HepG2 (cell line): ENCODE results near the gene YIPF1. TPM values are rescaled to one million over a fixed set of nuclear protein-coding genes. Genes with fewer than 3 reads are reported as not detected.

Source experiments
- ATF1 ChIP-seq: IDR thresholded peaks from 2 replicates; pipeline ENCODE4 v1.6.1; 2016; ENCODE audit warnings: mild to moderate bottlenecking, control low read depth
- ATF7 ChIP-seq, 2 experiments: fragments of 450-650 bp in 1 of 2; sonication (generic) in 1 of 2; formaldehyde crosslinking in 1 of 2; IDR thresholded peaks; 2 replicates each; pipeline versions ENCODE4 v1.4.0 to v1.6.1; 2016 to 2020; ENCODE audit warnings: antibody characterized with exemption in 1 of 2, mild to moderate bottlenecking in 1 of 2, missing genetic modification reagents in 1 of 2
- CHD4 ChIP-seq: fragments of 200-600 bp; sonication (generic); IDR thresholded peaks from 2 replicates; pipeline ENCODE4 v1.7.0; 2017; ENCODE audit warnings: mild to moderate bottlenecking, low read length, borderline replicate concordance
- CREB1 ChIP-seq, 2 experiments: fragments of 450-650 bp in 1 of 2; IDR thresholded peaks; 2 replicates each; pipeline ENCODE4 v1.6.1; 2016 to 2017; ENCODE audit warnings: control low read depth in 1 of 2, mild to moderate bottlenecking in 1 of 2, missing compliant biosample characterization in 1 of 2, missing genetic modification characterization in 1 of 2
- KAT8 ChIP-seq: IDR thresholded peaks from 2 replicates; pipeline ENCODE4 v1.6.1; 2016; ENCODE audit warnings: missing genetic modification reagents, missing compliant biosample characterization
- MAF1 ChIP-seq: sonication (generic); formaldehyde crosslinking; IDR thresholded peaks from 2 replicates; pipeline ENCODE4 v1.5.0; 2020; ENCODE audit warnings: missing genetic modification reagents, borderline replicate concordance
- MATR3 ChIP-seq: sonication (generic); formaldehyde crosslinking; IDR thresholded peaks from 2 replicates; pipeline ENCODE4 v1.4.0; 2020; ENCODE audit warnings: missing genetic modification reagents
- MED8 ChIP-seq: sonication (generic); formaldehyde crosslinking; IDR thresholded peaks from 2 replicates; pipeline ENCODE4 v1.8.1; 2023; ENCODE audit warnings: mild to moderate bottlenecking, missing genetic modification reagents; ENCODE audit not compliant: insufficient replicate concordance
- NCOA1 ChIP-seq: sonication (generic); formaldehyde crosslinking; IDR thresholded peaks from 2 replicates; pipeline ENCODE4 v1.9.0; 2021; ENCODE audit warnings: missing genetic modification reagents
- NFKB2 ChIP-seq: sonication (generic); formaldehyde crosslinking; IDR thresholded peaks from 2 replicates; pipeline ENCODE4 v1.4.0; 2020; ENCODE audit warnings: missing genetic modification reagents, borderline replicate concordance
- PPARG ChIP-seq: conservative IDR thresholded peaks from 2 replicates; pipeline ENCODE4 v1.6.1; 2016; ENCODE audit warnings: missing biosample characterization, missing genetic modification reagents
- SMYD3 ChIP-seq: sonication (generic); formaldehyde crosslinking; IDR thresholded peaks from 2 replicates; pipeline ENCODE4 v1.8.1; 2023; ENCODE audit warnings: mild to moderate bottlenecking, missing genetic modification reagents
- SP4 ChIP-seq: sonication (generic); formaldehyde crosslinking; IDR thresholded peaks from 2 replicates; pipeline ENCODE4 v1.8.1; 2023; ENCODE audit warnings: mild to moderate bottlenecking, missing genetic modification reagents
- SUZ12 ChIP-seq: fragments of 150-350 bp; IDR thresholded peaks from 2 replicates; pipeline ENCODE4 v1.6.1; 2014; ENCODE audit warnings: low read depth, low read length
- TCF12 ChIP-seq, 2 experiments: fragments of 450-650 bp in 1 of 2; sonication (generic) in 1 of 2; formaldehyde crosslinking in 1 of 2; IDR thresholded peaks; 2 replicates each; pipeline versions ENCODE4 v1.6.1 to v1.8.0; 2017 to 2022; ENCODE audit warnings: antibody characterized with exemption in 1 of 2, mild to moderate bottlenecking in 1 of 2, missing genetic modification reagents in 1 of 2, moderate library complexity in 1 of 2
- YEATS4 ChIP-seq: sonication (generic); formaldehyde crosslinking; IDR thresholded peaks from 2 replicates; pipeline ENCODE4 v1.4.0; 2020; ENCODE audit warnings: missing genetic modification reagents, borderline replicate concordance
- ZFP36 ChIP-seq: fragments of 150-350 bp; IDR thresholded peaks from 2 replicates; pipeline ENCODE4 v1.6.1; 2018; ENCODE audit warnings: borderline replicate concordance, low read length, low read depth; ENCODE audit not compliant: partially characterized antibody
- ZIK1 ChIP-seq: sonication (generic); formaldehyde crosslinking; IDR thresholded peaks from 2 replicates; pipeline ENCODE4 v1.5.0; 2020; ENCODE audit warnings: mild to moderate bottlenecking, low read depth, missing genetic modification reagents, borderline replicate concordance
- ZMYM3 ChIP-seq: sonication (generic); formaldehyde crosslinking; IDR thresholded peaks from 2 replicates; pipeline ENCODE4 v1.5.1; 2020; ENCODE audit warnings: mild to moderate bottlenecking, missing genetic modification reagents
- ZNF17 ChIP-seq: sonication (generic); formaldehyde crosslinking; IDR thresholded peaks from 2 replicates; pipeline ENCODE4 v1.5.0; 2020; ENCODE audit warnings: mild to moderate bottlenecking, missing genetic modification reagents
- ZNF282 ChIP-seq: fragments of 450-650 bp; IDR thresholded peaks from 2 replicates; pipeline ENCODE4 v1.6.1; 2018; ENCODE audit not compliant: partially characterized antibody
- ZNF570 ChIP-seq: sonication (generic); formaldehyde crosslinking; IDR thresholded peaks from 2 replicates; pipeline ENCODE4 v1.4.0; 2020; ENCODE audit warnings: mild to moderate bottlenecking, missing genetic modification reagents, borderline replicate concordance
- ZNF784 ChIP-seq: sonication (generic); formaldehyde crosslinking; IDR thresholded peaks from 2 replicates; pipeline ENCODE4 v1.5.1; 2020; ENCODE audit warnings: missing genetic modification reagents, mild to moderate bottlenecking, borderline replicate concordance
- ZSCAN9 ChIP-seq: IDR thresholded peaks from 2 replicates; pipeline ENCODE4 v1.6.1; 2016; ENCODE audit warnings: borderline replicate concordance
- polyA plus RNA-seq, 8 experiments: library from polyadenylated mRNA; depleted of rRNA in 3 of 8; stranded (reverse) in 7 of 8; unstranded in 1 of 8; fragments of >200 nt; fragmentation: Illumina TruSeq in 4 of 8; extraction: Trizol in 4 of 8; gene quantifications; 2 replicates each; pipeline versions ENCODE4 v1.2.1 to v1.2.3, GENCODE V29; 2011 to 2016; ENCODE audit warnings: low read depth in 4 of 8, missing spikeins in 1 of 8, mixed read lengths in 1 of 8; ENCODE audit not compliant: insufficient read depth in 1 of 8
- total RNA-seq, 5 experiments: library from RNA; depleted of rRNA; stranded (reverse); fragments of >200 nt; fragmentation: Illumina TruSeq; extraction: Trizol; gene quantifications; 2 replicates each; pipeline ENCODE4 v1.2.3, GENCODE V29; 2016; ENCODE audit warnings: low read depth in 1 of 5
- TF ChIP-seq, protein P1 (sequence below): fragments of 450-650 bp; IDR thresholded peaks from 2 replicates; pipeline ENCODE4 v1.6.1; 2017

YIPF1 gene
- total and polyA plus RNA-seq, 2 of the 13 experiments (the other 11 are each of a cell fraction or from before 2014, with no cell fraction given): 21.1 to 31.9 TPM

DNA sequence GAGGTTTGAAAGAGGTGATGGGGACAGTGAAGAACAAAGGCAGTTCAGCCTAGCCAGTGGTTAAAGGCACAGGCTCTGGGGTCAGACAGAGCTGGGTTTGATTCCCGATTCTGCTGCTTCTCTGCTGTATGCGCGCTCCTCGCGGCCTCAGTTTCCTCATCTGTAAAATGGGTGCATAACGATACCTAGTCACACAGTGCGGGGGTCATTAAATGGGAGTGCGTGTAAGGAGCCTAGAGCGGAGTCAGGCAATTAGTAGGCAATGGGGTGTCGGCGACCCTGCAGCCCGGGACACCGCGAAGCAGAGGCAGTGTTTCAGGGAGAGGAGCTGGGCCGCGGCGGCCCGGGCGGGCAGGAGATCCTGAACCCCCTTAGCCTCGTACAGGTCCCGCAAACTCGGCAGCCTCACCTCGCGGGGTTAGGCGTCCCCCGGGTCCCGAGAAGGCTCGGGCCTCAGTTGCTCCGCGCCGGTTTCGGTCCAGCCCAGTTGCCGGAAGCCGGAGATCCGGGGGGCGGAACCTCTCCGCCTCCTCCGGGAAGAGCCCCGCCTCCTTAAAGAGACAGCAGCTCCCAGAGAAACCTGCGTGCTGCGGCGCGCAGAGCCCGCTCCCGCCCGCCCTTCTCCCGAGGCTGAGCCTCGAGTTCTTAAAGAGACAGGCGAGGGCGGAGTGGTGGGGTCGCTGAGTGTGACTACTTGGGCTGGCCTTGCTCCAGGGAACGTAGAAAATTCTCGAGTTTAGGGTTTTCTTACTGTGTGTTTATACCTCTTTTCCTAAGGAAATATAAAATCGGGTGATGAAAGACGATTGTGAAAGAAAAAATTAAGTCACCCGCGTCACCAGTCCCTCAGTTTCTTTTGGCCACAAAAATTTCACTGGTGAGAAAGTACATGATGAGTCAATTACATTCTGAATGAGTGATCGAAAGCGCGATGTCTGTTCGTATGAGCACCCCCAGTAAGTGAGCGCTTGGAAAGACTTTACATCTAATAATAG is at the start of gene YIPF1 (continued):
- TF ChIP-seq ZMYM3 (CRISPR knock-in tag) (peak; percentile 98), SUZ12 (no peak), SP4 (CRISPR knock-in tag) (peak; percentile 99), ZNF282 (no peak), SMYD3 (CRISPR knock-in tag) (no peak), NFKB2 (peak; percentile 77; the same call in 1 of the 2 replicates), MATR3 (CRISPR knock-in tag) (no peak), ZNF570 (CRISPR knock-in tag) (no peak), CHD4 (peak; percentile 98), ZNF17 (CRISPR knock-in tag) (no peak), CREB1 (IDR thresholded peaks at IDR 0.05) (no peak), CREB1 (CRISPR knock-in tag; IDR thresholded peaks at IDR 0.05) (peak; percentile 50; the same call in 1 of the 2 replicates), TCF12 (IDR thresholded peaks at IDR 0.05) (no peak), TCF12 (CRISPR knock-in tag; IDR thresholded peaks at IDR 0.05) (no peak), NCOA1 (no peak), ATF7 (IDR thresholded peaks at IDR 0.05) (no peak), ATF7 (CRISPR knock-in tag; IDR thresholded peaks at IDR 0.05) (peak; percentile 62; the same call in 1 of the 2 replicates), ATF1 (no peak), MED8 (no peak), ZIK1 (CRISPR knock-in tag) (no peak), PPARG (CRISPR knock-in tag) (0 out of 2 replicates have a peak, but pooled peaks have one; percentile 34), KAT8 (peak; percentile 85), ZFP36 (no peak), MAF1 (CRISPR knock-in tag) (no peak), ZNF784 (CRISPR knock-in tag) (no peak), ZSCAN9 (no peak), YEATS4 (CRISPR knock-in tag) (peak; percentile 56; the same call in 1 of the 2 replicates)
- TF ChIP-seq, protein P1, sequence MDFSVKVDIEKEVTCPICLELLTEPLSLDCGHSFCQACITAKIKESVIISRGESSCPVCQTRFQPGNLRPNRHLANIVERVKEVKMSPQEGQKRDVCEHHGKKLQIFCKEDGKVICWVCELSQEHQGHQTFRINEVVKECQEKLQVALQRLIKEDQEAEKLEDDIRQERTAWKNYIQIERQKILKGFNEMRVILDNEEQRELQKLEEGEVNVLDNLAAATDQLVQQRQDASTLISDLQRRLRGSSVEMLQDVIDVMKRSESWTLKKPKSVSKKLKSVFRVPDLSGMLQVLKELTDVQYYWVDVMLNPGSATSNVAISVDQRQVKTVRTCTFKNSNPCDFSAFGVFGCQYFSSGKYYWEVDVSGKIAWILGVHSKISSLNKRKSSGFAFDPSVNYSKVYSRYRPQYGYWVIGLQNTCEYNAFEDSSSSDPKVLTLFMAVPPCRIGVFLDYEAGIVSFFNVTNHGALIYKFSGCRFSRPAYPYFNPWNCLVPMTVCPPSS: no peak
